Stomach (tissue), 9 donors: ENCODE results near the gene MAMDC2. TPM values are rescaled to one million over a fixed set of nuclear protein-coding genes. Genes with fewer than 3 reads are reported as not detected.
A peak's percentile ranks its signal among the peaks of the same experiment; 100 is the strongest.

Experiments used
- DNase-seq, 2 donors: peaks; one replicate each; pipeline versions ENCODE4 v3.0.0 to v3.0.0-alpha.2; 2013 to 2019
- H3K27ac ChIP-seq, 5 donors: fragments of 200-600 bp in 4 of 5; sonication (generic) in 4 of 5; one replicate each; pipeline ENCODE4 v1.5.1; 2013 to 2019; ENCODE audit warnings: mild to moderate bottlenecking in 1 of 5, moderate library complexity in 1 of 5
- H3K27me3 ChIP-seq, 3 donors: fragments of 200-600 bp; sonication (generic); one replicate each; pipeline ENCODE4 v1.5.1; 2017 to 2019; ENCODE audit warnings: mixed run types in 1 of 3
- H3K36me3 ChIP-seq, 4 donors: fragments of 200-600 bp; sonication (generic); 1 replicate in 3 of 4; 2 replicates in 1 of 4; pipeline ENCODE4 v1.5.1; 2016 to 2019
- H3K4me1 ChIP-seq, 4 donors: fragments of 200-600 bp; sonication (generic); one replicate each; pipeline ENCODE4 v1.5.1; 2016 to 2019
- H3K4me3 ChIP-seq, 4 donors: fragments of 200-600 bp; sonication (generic) in 3 of 4; one replicate each; pipeline ENCODE4 v1.5.1; 2016 to 2019; ENCODE audit warnings: mild to moderate bottlenecking in 1 of 4
- H3K9me3 ChIP-seq, 4 donors: fragments of 200-600 bp; sonication (generic); one replicate each; pipeline ENCODE4 v1.5.1; 2016 to 2019
- CTCF ChIP-seq, 7 experiments: fragments of 450-650 bp in 4 of 7; fragments of 200-600 bp in 3 of 7; sonication (generic) in 3 of 7; IDR thresholded peaks; one replicate each; pipeline ENCODE4 v1.5.1; 2016 to 2019; ENCODE audit warnings: antibody characterized with exemption in 7 of 7, control low read depth in 2 of 7, mild to moderate bottlenecking in 1 of 7
- EP300 ChIP-seq: sonication (generic); formaldehyde crosslinking; IDR thresholded peaks from one replicate; pipeline ENCODE4 v1.6.1; 2017; ENCODE audit warnings: antibody characterized with exemption
- POLR2A ChIP-seq, 4 donors: fragments of 450-650 bp; IDR thresholded peaks; one replicate each; pipeline ENCODE4 v1.6.1; 2016; ENCODE audit warnings: antibody characterized with exemption in 4 of 4, control low read depth in 2 of 4, mild to moderate bottlenecking in 1 of 4, moderate library complexity in 1 of 4
- POLR2AphosphoS5 ChIP-seq, 3 donors: sonication (generic); formaldehyde crosslinking; IDR thresholded peaks; one replicate each; pipeline ENCODE4 v1.6.1; 2016; ENCODE audit warnings: antibody characterized with exemption in 3 of 3
- WGBS, 5 donors: extraction: QIAGEN DNeasy Blood & Tissue Kit in 3 of 5; methylation state at CpG; one replicate each; pipeline versions ENCODE4 v1.1.5 to v1.1.7; 2013 to 2018; 5-methylcytosine and 5-hydroxymethylcytosine counted together
- intact Hi-C: fragments of 100-400 bp; cut with DNase I; formaldehyde crosslinking; loops from one replicate; pipeline ENCODE4 v1.15.1; 2023; ENCODE audit warnings: low total_unique reads
- polyA plus RNA-seq, 3 donors: library from polyadenylated mRNA; stranded (reverse); fragments of 200-250 nt; gene quantifications; one replicate each; pipeline ENCODE4 v1.2.3, GENCODE V29; 2013
- total RNA-seq, 5 donors: library from RNA; depleted of rRNA; stranded (reverse); fragments of >200 nt; gene quantifications; one replicate each; pipeline versions ENCODE4 v1.1.0 to v1.2.3, GENCODE V29; 2014 to 2016
- donor health status: healthy with polysubstance abuse.
- donor health status: Bipolar disorder and iron deficiency.
- donor health status: healthy.

Gene MAMDC2
- total and polyA plus RNA-seq, 8 donors = 7.0 to 91.4 (median 22.0) TPM

DNA sequence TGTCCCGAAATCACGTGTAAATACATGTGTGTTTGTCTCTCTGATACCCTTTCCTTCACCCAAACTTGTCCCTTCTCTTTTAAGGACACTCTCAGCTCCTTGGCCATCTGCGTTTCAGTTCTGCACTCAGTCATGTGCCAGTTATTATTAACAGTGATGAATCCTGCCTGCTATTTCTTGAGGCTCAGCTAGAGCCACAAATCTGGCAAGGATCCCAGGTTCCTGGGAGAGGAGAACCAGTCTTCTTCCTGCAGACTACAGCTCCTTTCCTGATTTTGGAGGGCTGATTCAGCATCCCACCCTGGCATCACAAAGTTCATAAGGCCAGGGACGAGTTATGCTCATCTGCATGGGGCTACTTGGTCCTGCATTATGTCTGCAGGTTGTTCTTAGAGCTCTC lies 5.6 kb downstream of the MAMDC2 start:
- H3K4me1 ChIP-seq = peaks cover 17 to 90% (median 45%) of the 10 kb centered on the region in 4 donors
- no peak overlapping the region for H3K4me3 ChIP-seq
- WGBS, 5 donors = 32 to 61% (median 38%) methylated on average over 4 of the region's 4 CpGs
- peaks cover 0 to 2% (median 1%) of the 10 kb centered on the region in 3 donors for H3K27me3 ChIP-seq
- peak; percentile 40 to 77 for DNase-seq
- no peak for TF ChIP-seq POLR2AphosphoS5 (IDR thresholded peaks at IDR 0.05)
- no peak for TF ChIP-seq EP300
- no peak for TF ChIP-seq POLR2A (IDR thresholded peaks at IDR 0.05)
- no peak for TF ChIP-seq CTCF (IDR thresholded peaks at IDR 0.05)
- no peaks in the 10 kb centered on the region for H3K9me3 ChIP-seq
- H3K27ac ChIP-seq = peak overlapping the region; percentile 43 to 88 (median 72)
- intact Hi-C loops = no loop called here
- H3K36me3 ChIP-seq = no peaks in the 10 kb centered on the region

GRCh38 chr9:70049672-70050271 lies 6.1 kb downstream of the MAMDC2 start:
- Histone ChIP-seq H3K9me3 (no peaks in the 10 kb centered on the region), H3K36me3 (no peaks in the 10 kb centered on the region), H3K27me3 (no peaks in the 10 kb centered on the region), H3K4me1 (peaks cover 14 to 94% (median 44%) of the 10 kb centered on the region in 4 donors), H3K4me3 (no peak overlapping the region), H3K27ac (peak overlapping the region; percentile 43 to 88 (median 72))
- DNase-seq = peak; percentile 35 to 59
- 54 to 78% (median 72%) methylated on average over 6 of the region's 6 CpGs for WGBS, 5 donors
- intact Hi-C loops = no loop called here
- TF ChIP-seq CTCF (IDR thresholded peaks at IDR 0.05) (no peak), POLR2AphosphoS5 (IDR thresholded peaks at IDR 0.05) (peak; percentile 20 to 74 (median 49)), EP300 (peak; percentile 11), POLR2A (IDR thresholded peaks at IDR 0.05) (no peak)

DNA sequence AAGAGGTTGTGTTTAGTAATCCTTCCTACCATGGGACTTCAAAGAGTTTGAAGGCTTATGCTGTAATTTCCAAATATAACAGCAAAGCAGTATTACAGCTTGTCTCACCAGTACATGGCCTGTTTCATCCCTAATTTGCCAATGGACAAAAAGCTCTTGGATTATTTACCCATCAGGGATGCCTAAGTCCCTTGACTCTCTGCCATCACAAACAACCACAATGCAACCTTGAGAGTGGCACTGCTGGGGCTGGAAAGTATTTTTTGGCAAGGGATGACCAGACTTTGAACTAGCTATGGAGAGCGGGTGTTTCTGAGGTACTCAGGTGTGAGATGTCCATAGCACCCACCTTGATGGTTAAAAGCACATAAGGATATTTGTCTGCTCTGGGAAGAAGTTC lies 9.1 kb downstream of the MAMDC2 start:
- no peaks in the 10 kb centered on the region for H3K36me3 ChIP-seq
- H3K9me3 ChIP-seq = no peaks in the 10 kb centered on the region
- intact Hi-C loops = no loop called here
- peaks cover 12 to 95% (median 42%) of the 10 kb centered on the region in 4 donors for H3K4me1 ChIP-seq
- no peak overlapping the region for H3K4me3 ChIP-seq
- DNase-seq = no peak
- WGBS, 5 donors = 75 to 93% (median 89%) methylated on average over 1 of the region's 1 CpG
- TF ChIP-seq POLR2AphosphoS5 (IDR thresholded peaks at IDR 0.05) (no peak), POLR2A (IDR thresholded peaks at IDR 0.05) (no peak), CTCF (IDR thresholded peaks at IDR 0.05) (no peak), EP300 (no peak)
- peak overlapping the region in 3 of 5 donors; percentile 48 to 88 (median 67) for H3K27ac ChIP-seq
- no peaks in the 10 kb centered on the region for H3K27me3 ChIP-seq

DNA sequence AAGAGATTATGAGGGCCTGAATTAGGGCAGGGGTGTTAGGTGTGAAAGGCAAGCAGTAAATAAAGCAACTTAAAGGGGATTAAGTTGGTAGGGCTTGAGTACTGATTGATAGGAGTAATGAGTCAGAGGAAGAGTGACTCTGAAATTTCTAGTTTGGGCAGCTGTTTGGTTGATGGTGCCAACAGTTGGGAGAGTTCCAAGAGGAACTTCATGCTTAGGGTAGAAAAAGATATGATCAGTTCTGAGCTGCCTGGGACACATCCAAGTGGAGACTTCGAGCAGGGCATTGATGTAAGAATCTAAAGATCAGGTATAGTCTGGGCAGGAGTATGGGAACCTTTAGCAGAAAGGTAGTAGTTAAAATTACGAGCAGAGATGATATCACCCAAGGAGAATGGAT lies 10.2 kb downstream of the MAMDC2 start:
- no peaks in the 10 kb centered on the region for H3K36me3 ChIP-seq
- peaks cover 4 to 95% (median 38%) of the 10 kb centered on the region in 4 donors for H3K4me1 ChIP-seq
- no peak for DNase-seq
- H3K27ac ChIP-seq = peak overlapping the region in 4 of 5 donors; percentile 48 to 88 (median 58)
- H3K27me3 ChIP-seq = no peaks in the 10 kb centered on the region
- TF ChIP-seq POLR2AphosphoS5 (IDR thresholded peaks at IDR 0.05) (no peak), EP300 (no peak), CTCF (IDR thresholded peaks at IDR 0.05) (no peak), POLR2A (IDR thresholded peaks at IDR 0.05) (no peak)
- intact Hi-C loops = no loop called here
- WGBS, 5 donors = 34 to 39% (median 37%) methylated on average over 2 of the region's 2 CpGs
- H3K4me3 ChIP-seq = no peak overlapping the region
- no peaks in the 10 kb centered on the region for H3K9me3 ChIP-seq
